ENCODE results near the gene MYO16. TPM values are rescaled to one million over a fixed set of nuclear protein-coding genes. Genes with fewer than 3 reads are reported as not detected.

The MYO16 gene
- total and polyA plus RNA-seq, 4 experiments from 2014 or later: 0.54 to 14.9 (median 6.3) TPM

DNA sequence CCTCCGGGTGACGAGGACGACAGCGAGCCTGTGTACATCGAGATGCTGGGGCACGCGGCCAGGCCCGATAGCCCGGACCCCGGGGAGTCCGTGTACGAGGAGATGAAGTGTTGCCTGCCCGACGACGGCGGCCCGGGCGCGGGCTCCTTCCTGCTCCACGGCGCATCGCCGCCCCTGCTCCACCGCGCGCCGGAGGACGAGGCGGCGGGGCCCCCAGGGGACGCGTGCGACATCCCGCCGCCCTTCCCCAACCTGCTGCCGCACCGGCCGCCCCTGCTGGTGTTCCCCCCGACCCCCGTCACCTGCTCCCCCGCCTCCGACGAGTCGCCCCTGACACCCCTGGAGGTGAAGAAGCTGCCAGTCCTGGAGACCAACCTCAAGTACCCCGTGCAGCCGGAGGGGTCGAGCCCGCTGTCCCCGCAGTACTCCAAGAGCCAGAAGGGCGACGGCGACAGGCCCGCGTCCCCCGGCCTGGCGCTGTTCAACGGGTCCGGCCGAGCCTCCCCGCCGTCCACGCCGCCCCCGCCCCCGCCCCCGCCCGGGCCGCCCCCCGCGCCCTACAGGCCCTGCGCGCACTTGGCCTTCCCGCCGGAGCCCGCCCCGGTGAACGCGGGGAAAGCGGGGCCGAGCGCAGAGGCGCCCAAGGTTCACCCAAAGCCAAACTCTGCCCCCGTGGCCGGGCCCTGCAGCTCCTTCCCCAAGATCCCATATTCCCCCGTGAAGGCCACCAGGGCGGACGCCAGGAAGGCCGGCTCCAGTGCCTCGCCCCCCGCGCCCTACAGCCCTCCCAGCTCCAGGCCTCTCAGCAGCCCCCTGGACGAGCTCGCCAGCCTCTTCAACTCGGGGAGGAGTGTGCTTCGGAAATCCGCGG is 511.3 kb downstream of the MYO16 start:
- H3K27ac ChIP-seq (ENCODE audit: low read depth, low read length): no peak overlapping the region
- no peaks in the 10 kb centered on the region for H3K27me3 ChIP-seq (ENCODE audit: insufficient read depth, low read length)
- H3K9me3 Mint-ChIP-seq: peaks cover 0 to 1% (median 0%) of the 10 kb centered on the region in 8 donors
- no peaks in the 10 kb centered on the region for H3K4me1 Mint-ChIP-seq
- DNase-seq: no peak
- no peak overlapping the region for H3K4me3 Mint-ChIP-seq
- no peaks in the 10 kb centered on the region for H3K4me1 ChIP-seq (ENCODE audit: insufficient read depth, low read length)
- ChIA-PET CTCF (ENCODE audit: partially characterized antibody) (no interaction called here), POLR2A (ENCODE audit: partially characterized antibody) (no interaction called here)
- H3K4me3 ChIP-seq (ENCODE audit: low read length in 2 of 2): no peak overlapping the region
- H3K27ac Mint-ChIP-seq: no peak overlapping the region
- H3K36me3 ChIP-seq (ENCODE audit: insufficient read depth, low read length): no peaks in the 10 kb centered on the region
- intact Hi-C loops (cut with micrococcal nuclease): no loop called here
- H3K36me3 Mint-ChIP-seq: no peaks in the 10 kb centered on the region
- H3K27me3 Mint-ChIP-seq: peaks cover 12 to 21% of the 10 kb centered on the region in 2 donors
- no peaks in the 10 kb centered on the region for H3K9me3 ChIP-seq (ENCODE audit: control insufficient read depth in 1 of 2, low read length in 2 of 2)

- CTCF ChIA-PET (ENCODE audit: partially characterized antibody): no interaction called here
- H3K36me3 Mint-ChIP-seq: no peaks in the 10 kb centered on the region
- H3K4me1 Mint-ChIP-seq: no peaks in the 10 kb centered on the region
- intact Hi-C loops (cut with micrococcal nuclease): no loop called here
- H3K4me1 ChIP-seq (ENCODE audit: insufficient read depth, low read length): no peaks in the 10 kb centered on the region
- no peak for DNase-seq
- peaks cover 12 to 21% of the 10 kb centered on the region in 2 donors for H3K27me3 Mint-ChIP-seq
- H3K27ac Mint-ChIP-seq: no peak overlapping the region
- H3K9me3 Mint-ChIP-seq: peaks cover 0 to 1% (median 0%) of the 10 kb centered on the region in 8 donors
- no peak overlapping the region for H3K27ac ChIP-seq (ENCODE audit: low read depth, low read length)
- no peaks in the 10 kb centered on the region for H3K27me3 ChIP-seq (ENCODE audit: insufficient read depth, low read length)
- no peaks in the 10 kb centered on the region for H3K9me3 ChIP-seq (ENCODE audit: control insufficient read depth in 1 of 2, low read length in 2 of 2)
- no peak overlapping the region for H3K4me3 Mint-ChIP-seq
- no peaks in the 10 kb centered on the region for H3K36me3 ChIP-seq (ENCODE audit: insufficient read depth, low read length)
- no peak overlapping the region for H3K4me3 ChIP-seq (ENCODE audit: low read length in 2 of 2)
- POLR2A ChIA-PET (ENCODE audit: partially characterized antibody): no interaction called here
Observed at GRCh38 chr13:109141706-109142105, 512.3 kb downstream of the MYO16 start.

- DNase-seq: no peak
- Mint-ChIP-seq H3K27ac (no peak overlapping the region), H3K27me3 (peaks cover 10 to 16% of the 10 kb centered on the region in 2 donors), H3K4me3 (no peak overlapping the region), H3K36me3 (no peaks in the 10 kb centered on the region), H3K9me3 (peaks cover 0 to 1% (median 0%) of the 10 kb centered on the region in 8 donors), H3K4me1 (no peaks in the 10 kb centered on the region)
- POLR2A ChIA-PET (ENCODE audit: partially characterized antibody): no interaction called here
- CTCF ChIA-PET (ENCODE audit: partially characterized antibody): no interaction called here
- Histone ChIP-seq H3K4me3 (ENCODE audit: low read length in 2 of 2) (no peak overlapping the region), H3K36me3 (ENCODE audit: insufficient read depth, low read length) (no peaks in the 10 kb centered on the region), H3K27me3 (ENCODE audit: insufficient read depth, low read length) (no peaks in the 10 kb centered on the region), H3K4me1 (ENCODE audit: insufficient read depth, low read length) (no peaks in the 10 kb centered on the region), H3K27ac (ENCODE audit: low read depth, low read length) (no peak overlapping the region), H3K9me3 (ENCODE audit: control insufficient read depth in 1 of 2, low read length in 2 of 2) (no peaks in the 10 kb centered on the region)
- intact Hi-C loops (cut with micrococcal nuclease): loop anchor here (1.0 to 5.0 kb wide), 2 partner anchors 646 to 972 kb away; no protein-coding TSS in a partner anchor
Observed at GRCh38 chr13:109144693-109145437, 515.5 kb downstream of the MYO16 start.

DNA sequence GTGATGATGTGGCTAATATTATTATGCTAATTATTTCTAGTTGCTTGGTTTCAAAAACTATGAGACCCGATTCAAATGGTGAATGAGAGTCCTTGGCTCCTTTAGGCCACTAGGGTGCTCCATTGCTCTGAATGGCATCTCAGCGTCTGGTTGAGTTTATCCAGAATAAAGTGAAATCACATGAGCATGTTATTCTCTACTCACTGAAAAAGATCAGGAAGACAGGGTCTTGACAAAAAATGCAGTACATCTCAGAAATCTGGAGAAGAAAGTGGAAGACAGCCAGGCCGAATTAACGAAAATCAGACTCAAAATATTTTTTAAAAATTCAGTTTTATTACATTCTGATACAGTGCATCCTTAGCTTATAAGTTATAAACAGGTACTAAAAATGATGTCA is 516.2 kb downstream of the MYO16 start:
- H3K4me3 Mint-ChIP-seq: no peak overlapping the region
- CTCF ChIA-PET (ENCODE audit: partially characterized antibody): interaction anchor here (1.0 kb wide), 1 partner anchor 968 kb away, joined by 5 read pairs; no protein-coding TSS in a partner anchor
- intact Hi-C loops (cut with micrococcal nuclease): loop anchor here (1.0 to 5.0 kb wide), 2 partner anchors 646 to 972 kb away; no protein-coding TSS in a partner anchor
- Histone ChIP-seq H3K36me3 (ENCODE audit: insufficient read depth, low read length) (no peaks in the 10 kb centered on the region), H3K4me1 (ENCODE audit: insufficient read depth, low read length) (no peaks in the 10 kb centered on the region), H3K4me3 (ENCODE audit: low read length in 2 of 2) (no peak overlapping the region), H3K9me3 (ENCODE audit: control insufficient read depth in 1 of 2, low read length in 2 of 2) (no peaks in the 10 kb centered on the region), H3K27ac (ENCODE audit: low read depth, low read length) (no peak overlapping the region), H3K27me3 (ENCODE audit: insufficient read depth, low read length) (no peaks in the 10 kb centered on the region)
- H3K27ac Mint-ChIP-seq: no peak overlapping the region
- DNase-seq: peak in 3 of 5 donors; percentile 1 to 4 (median 3)
- peaks cover 10 to 16% of the 10 kb centered on the region in 2 donors for H3K27me3 Mint-ChIP-seq
- no peaks in the 10 kb centered on the region for H3K4me1 Mint-ChIP-seq
- POLR2A ChIA-PET (ENCODE audit: partially characterized antibody): no interaction called here
- peaks cover 0 to 1% (median 0%) of the 10 kb centered on the region in 8 donors for H3K9me3 Mint-ChIP-seq
- H3K36me3 Mint-ChIP-seq: no peaks in the 10 kb centered on the region

GRCh38 chr13:109146393-109146792 is 517.0 kb downstream of the MYO16 start:
- Histone ChIP-seq H3K4me1 (ENCODE audit: insufficient read depth, low read length) (no peaks in the 10 kb centered on the region), H3K27ac (ENCODE audit: low read depth, low read length) (no peak overlapping the region), H3K36me3 (ENCODE audit: insufficient read depth, low read length) (no peaks in the 10 kb centered on the region), H3K9me3 (ENCODE audit: control insufficient read depth in 1 of 2, low read length in 2 of 2) (no peaks in the 10 kb centered on the region), H3K27me3 (ENCODE audit: insufficient read depth, low read length) (no peaks in the 10 kb centered on the region), H3K4me3 (ENCODE audit: low read length in 2 of 2) (no peak overlapping the region)
- intact Hi-C loops (cut with micrococcal nuclease): loop anchor here (5.0 kb wide), 1 partner anchor 971 kb away; no protein-coding TSS in a partner anchor
- H3K27ac Mint-ChIP-seq: no peak overlapping the region
- H3K4me3 Mint-ChIP-seq: no peak overlapping the region
- CTCF ChIA-PET (ENCODE audit: partially characterized antibody): interaction anchor here (1.0 kb wide), 1 partner anchor 967 kb away, joined by 5 read pairs; no protein-coding TSS in a partner anchor
- H3K36me3 Mint-ChIP-seq: no peaks in the 10 kb centered on the region
- POLR2A ChIA-PET (ENCODE audit: partially characterized antibody): no interaction called here
- no peaks in the 10 kb centered on the region for H3K4me1 Mint-ChIP-seq
- H3K27me3 Mint-ChIP-seq: peaks cover 10 to 16% of the 10 kb centered on the region in 2 donors
- no peak for DNase-seq
- H3K9me3 Mint-ChIP-seq: no peaks in the 10 kb centered on the region

DNA sequence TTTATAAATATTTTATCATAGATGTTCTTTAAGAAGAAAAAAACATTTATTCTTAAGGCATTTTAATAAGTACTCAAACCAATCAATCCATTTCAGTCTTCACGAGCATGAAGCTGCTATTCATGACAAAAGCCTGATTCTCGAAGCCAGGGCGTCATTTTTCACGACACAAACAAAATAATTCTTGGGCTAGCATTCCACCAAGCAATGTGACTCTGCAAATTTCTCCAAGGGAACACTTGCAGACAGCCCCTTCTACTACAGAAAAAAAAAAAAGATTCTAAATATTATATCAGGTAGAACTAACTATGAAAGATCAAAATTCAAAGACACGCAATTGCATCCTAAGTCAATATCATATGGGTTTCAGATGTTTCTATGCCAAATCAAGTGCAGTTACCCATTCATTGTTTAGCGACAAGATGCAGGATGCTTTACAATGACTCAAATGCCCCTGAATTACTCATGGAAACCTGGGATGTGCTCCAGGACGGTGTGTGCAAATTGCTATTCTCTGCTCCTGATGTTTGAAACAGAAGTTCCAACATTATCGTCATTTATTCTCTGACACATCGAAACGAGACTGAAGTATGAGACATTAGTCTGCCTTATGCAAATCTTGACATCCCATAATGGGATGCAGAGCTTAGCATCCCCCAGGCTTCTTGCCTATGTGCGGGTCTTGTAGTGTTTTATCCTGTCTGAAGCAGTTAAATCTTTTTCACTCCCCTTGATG is 517.7 kb downstream of the MYO16 start:
- no peaks in the 10 kb centered on the region for H3K4me1 ChIP-seq (ENCODE audit: insufficient read depth, low read length)
- Mint-ChIP-seq H3K36me3 (no peaks in the 10 kb centered on the region), H3K9me3 (no peaks in the 10 kb centered on the region), H3K27me3 (peaks cover 5 to 11% of the 10 kb centered on the region in 2 donors), H3K27ac (no peak overlapping the region), H3K4me3 (no peak overlapping the region), H3K4me1 (no peaks in the 10 kb centered on the region)
- no peak overlapping the region for H3K4me3 ChIP-seq (ENCODE audit: low read length in 2 of 2)
- no peaks in the 10 kb centered on the region for H3K27me3 ChIP-seq (ENCODE audit: insufficient read depth, low read length)
- H3K27ac ChIP-seq (ENCODE audit: low read depth, low read length): no peak overlapping the region
- ChIA-PET CTCF (ENCODE audit: partially characterized antibody) (no interaction called here), POLR2A (ENCODE audit: partially characterized antibody) (no interaction called here)
- intact Hi-C loops (cut with micrococcal nuclease): loop anchor here (5.0 kb wide), 1 partner anchor 970 kb away; no protein-coding TSS in a partner anchor
- H3K9me3 ChIP-seq (ENCODE audit: control insufficient read depth in 1 of 2, low read length in 2 of 2): no peaks in the 10 kb centered on the region
- no peak for DNase-seq
- H3K36me3 ChIP-seq (ENCODE audit: insufficient read depth, low read length): no peaks in the 10 kb centered on the region

DNA sequence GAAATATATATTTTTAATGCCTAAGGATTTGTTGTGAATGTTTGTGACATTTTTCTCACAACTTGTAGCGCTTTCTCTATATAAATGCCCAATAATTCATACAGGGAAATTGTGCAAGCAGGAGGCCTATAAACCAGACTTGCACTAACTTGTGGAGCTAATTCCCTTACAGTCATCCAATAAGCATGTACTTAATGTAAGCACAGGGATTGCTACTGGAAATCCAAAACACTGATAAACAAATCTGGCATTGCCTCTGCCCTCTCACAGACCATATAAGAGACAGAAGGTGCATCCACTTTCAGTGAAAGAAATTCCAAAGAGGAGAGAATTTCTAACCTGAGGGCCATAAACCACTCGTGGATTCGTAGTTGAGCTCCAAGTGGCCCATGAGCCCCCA is 518.8 kb downstream of the MYO16 start:
- Histone ChIP-seq H3K27ac (ENCODE audit: low read depth, low read length) (no peak overlapping the region), H3K36me3 (ENCODE audit: insufficient read depth, low read length) (no peaks in the 10 kb centered on the region), H3K4me1 (ENCODE audit: insufficient read depth, low read length) (no peaks in the 10 kb centered on the region), H3K27me3 (ENCODE audit: insufficient read depth, low read length) (no peaks in the 10 kb centered on the region), H3K9me3 (ENCODE audit: control insufficient read depth in 1 of 2, low read length in 2 of 2) (no peaks in the 10 kb centered on the region), H3K4me3 (ENCODE audit: low read length in 2 of 2) (no peak overlapping the region)
- Mint-ChIP-seq H3K9me3 (no peaks in the 10 kb centered on the region), H3K36me3 (no peaks in the 10 kb centered on the region), H3K4me3 (no peak overlapping the region), H3K27me3 (peaks cover 3 to 4% of the 10 kb centered on the region in 2 donors), H3K27ac (no peak overlapping the region), H3K4me1 (no peaks in the 10 kb centered on the region)
- no peak for DNase-seq
- CTCF ChIA-PET (ENCODE audit: partially characterized antibody): no interaction called here
- POLR2A ChIA-PET (ENCODE audit: partially characterized antibody): no interaction called here
- intact Hi-C loops (cut with micrococcal nuclease): loop anchor here (5.0 kb wide), 1 partner anchor 969 kb away; no protein-coding TSS in a partner anchor

Measured in CD4-positive, alpha-beta memory T cell (primary cell).